ENCODE measurements around the gene NDUFA5. TPM values are rescaled to one million over a fixed set of nuclear protein-coding genes. Genes with fewer than 3 reads are reported as not detected.
A peak's percentile ranks its signal among the peaks of the same experiment; 100 is the strongest.

The NDUFA5 gene
- polyA plus RNA-seq, 1 donor: 155 TPM

DNA sequence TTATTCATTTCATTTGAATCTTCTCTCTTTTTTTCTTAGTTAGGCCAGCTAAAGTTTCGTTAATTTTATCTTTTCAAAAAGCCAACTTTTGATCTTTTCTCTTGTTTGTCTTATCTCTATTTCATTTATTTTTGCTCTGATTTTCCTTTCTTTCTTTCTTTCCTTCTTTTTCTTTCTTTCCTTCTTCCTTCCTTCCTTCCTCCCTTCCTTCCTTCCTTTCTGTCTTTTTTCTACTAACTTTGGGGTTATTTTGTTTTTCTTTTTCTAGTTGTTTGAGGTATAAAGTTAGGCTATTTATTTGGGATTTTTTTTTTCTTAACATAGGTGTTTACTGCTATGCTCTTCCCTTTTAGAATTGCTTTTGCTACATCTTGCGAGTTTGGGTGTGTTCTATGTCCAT lies 30.8 kb upstream of the NDUFA5 start:
- no peak overlapping the region for H3K4me3 ChIP-seq (ENCODE audit: low read length)
- 87% methylated on average over 2 of the region's 2 CpGs for WGBS (ENCODE audit: insufficient coverage, low lambda C conversion rate)

DNA sequence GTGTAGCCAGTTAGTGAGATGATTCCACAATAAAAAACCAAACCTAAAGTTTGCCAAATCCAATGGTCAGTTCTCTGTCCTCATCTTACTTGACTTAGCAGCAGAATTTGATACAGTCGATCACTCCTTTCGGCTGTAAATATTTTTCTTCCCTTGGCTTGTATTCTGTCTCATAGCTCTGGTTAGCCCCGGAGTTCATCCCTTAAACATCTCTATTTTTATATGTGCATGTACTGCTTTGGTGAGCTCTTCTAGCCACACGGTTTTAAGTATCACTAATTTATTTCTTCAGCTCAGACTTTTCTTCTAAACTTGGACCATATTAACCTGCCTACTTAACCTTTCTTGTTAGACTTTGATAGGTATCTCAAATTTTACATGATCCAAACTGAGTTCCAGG lies 26.2 kb upstream of the NDUFA5 start:
- Histone ChIP-seq H3K27ac (ENCODE audit: low read length) (no peak overlapping the region), H3K4me3 (ENCODE audit: low read length) (no peak overlapping the region), H3K9me3 (ENCODE audit: control insufficient read depth, low read depth, low read length) (no peaks in the 10 kb centered on the region), H3K27me3 (ENCODE audit: control insufficient read depth, insufficient read depth, low read length) (peaks cover 2% of the 10 kb centered on the region), H3K36me3 (ENCODE audit: control insufficient read depth, insufficient read depth, low read length) (no peaks in the 10 kb centered on the region), H3K4me1 (ENCODE audit: control insufficient read depth, insufficient read depth, low read length) (peaks cover 2% of the 10 kb centered on the region)
- no peak for DNase-seq
- WGBS (ENCODE audit: insufficient coverage, low lambda C conversion rate): 82% methylated on average over 4 of the region's 4 CpGs

More for the DNA sequence above, 30.8 kb upstream of the NDUFA5 start:
- Histone ChIP-seq H3K27ac (ENCODE audit: low read length) (no peak overlapping the region), H3K27me3 (ENCODE audit: control insufficient read depth, insufficient read depth, low read length) (no peaks in the 10 kb centered on the region), H3K4me1 (ENCODE audit: control insufficient read depth, insufficient read depth, low read length) (no peaks in the 10 kb centered on the region), H3K9me3 (ENCODE audit: control insufficient read depth, low read depth, low read length) (no peaks in the 10 kb centered on the region), H3K36me3 (ENCODE audit: control insufficient read depth, insufficient read depth, low read length) (no peaks in the 10 kb centered on the region)
- no peak for DNase-seq

GRCh38 chr7:123581162-123581459 lies 23.5 kb upstream of the NDUFA5 start:
- H3K4me3 ChIP-seq (ENCODE audit: low read length): no peak overlapping the region
- H3K27me3 ChIP-seq (ENCODE audit: control insufficient read depth, insufficient read depth, low read length): peaks cover 2% of the 10 kb centered on the region
- H3K4me1 ChIP-seq (ENCODE audit: control insufficient read depth, insufficient read depth, low read length): peaks cover 2% of the 10 kb centered on the region
- no peaks in the 10 kb centered on the region for H3K9me3 ChIP-seq (ENCODE audit: control insufficient read depth, low read depth, low read length)
- WGBS (ENCODE audit: insufficient coverage, low lambda C conversion rate): no CpG with 5 or more reads among the region's 2 CpGs
- no peaks in the 10 kb centered on the region for H3K36me3 ChIP-seq (ENCODE audit: control insufficient read depth, insufficient read depth, low read length)
- DNase-seq: no peak
- H3K27ac ChIP-seq (ENCODE audit: low read length): no peak overlapping the region

DNA sequence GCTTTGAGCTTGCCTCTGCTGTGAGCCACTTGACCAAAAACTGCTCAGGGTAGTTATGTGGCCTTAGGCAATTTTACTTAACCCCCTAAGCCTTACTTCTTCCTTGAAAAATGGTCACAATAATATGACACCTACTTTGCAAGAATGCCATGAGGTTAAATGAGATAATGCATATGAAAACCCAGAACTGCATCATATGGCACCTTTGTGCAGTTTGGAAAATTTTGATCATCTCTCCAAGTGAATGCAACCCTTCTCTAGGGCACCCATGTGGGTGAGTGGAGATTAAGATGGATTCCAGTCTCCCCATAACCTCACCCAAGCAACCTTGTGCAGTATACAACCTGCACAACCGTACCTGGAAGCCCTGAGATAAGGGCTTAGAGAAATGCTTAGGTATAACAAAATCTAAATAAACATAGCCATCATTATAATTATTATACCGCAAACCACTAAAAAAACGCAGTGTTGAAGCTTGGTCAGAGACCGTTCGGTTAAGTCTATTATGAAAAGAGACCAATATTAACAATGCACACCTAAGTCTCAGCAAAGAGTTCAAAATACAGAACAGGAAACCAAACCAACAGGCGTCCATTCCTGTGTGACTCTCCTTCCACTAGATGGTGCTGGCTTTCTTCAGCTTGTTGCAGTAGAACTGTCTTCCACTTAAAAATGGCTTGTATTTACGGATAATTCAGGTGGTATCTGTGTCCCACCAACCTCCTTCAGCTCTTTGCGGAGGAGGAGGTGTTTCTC lies 23.0 kb upstream of the NDUFA5 start:
- no peak overlapping the region for H3K4me3 ChIP-seq (ENCODE audit: low read length)
- H3K27me3 ChIP-seq (ENCODE audit: control insufficient read depth, insufficient read depth, low read length): peaks cover 2% of the 10 kb centered on the region
- peak in 1 of 2 donors; percentile 19 for DNase-seq
- no peaks in the 10 kb centered on the region for H3K9me3 ChIP-seq (ENCODE audit: control insufficient read depth, low read depth, low read length)
- WGBS (ENCODE audit: insufficient coverage, low lambda C conversion rate): 61% methylated on average over 5 of the region's 8 CpGs
- peaks cover 2% of the 10 kb centered on the region for H3K4me1 ChIP-seq (ENCODE audit: control insufficient read depth, insufficient read depth, low read length)
- no peak overlapping the region for H3K27ac ChIP-seq (ENCODE audit: low read length)
- H3K36me3 ChIP-seq (ENCODE audit: control insufficient read depth, insufficient read depth, low read length): no peaks in the 10 kb centered on the region

GRCh38 chr7:123579416-123579815 lies 21.8 kb upstream of the NDUFA5 start:
- H3K27ac ChIP-seq (ENCODE audit: low read length): no peak overlapping the region
- no peaks in the 10 kb centered on the region for H3K36me3 ChIP-seq (ENCODE audit: control insufficient read depth, insufficient read depth, low read length)
- H3K4me1 ChIP-seq (ENCODE audit: control insufficient read depth, insufficient read depth, low read length): peaks cover 2% of the 10 kb centered on the region
- H3K9me3 ChIP-seq (ENCODE audit: control insufficient read depth, low read depth, low read length): no peaks in the 10 kb centered on the region
- peaks cover 2% of the 10 kb centered on the region for H3K27me3 ChIP-seq (ENCODE audit: control insufficient read depth, insufficient read depth, low read length)
- no peak overlapping the region for H3K4me3 ChIP-seq (ENCODE audit: low read length)
- no peak for DNase-seq

DNA sequence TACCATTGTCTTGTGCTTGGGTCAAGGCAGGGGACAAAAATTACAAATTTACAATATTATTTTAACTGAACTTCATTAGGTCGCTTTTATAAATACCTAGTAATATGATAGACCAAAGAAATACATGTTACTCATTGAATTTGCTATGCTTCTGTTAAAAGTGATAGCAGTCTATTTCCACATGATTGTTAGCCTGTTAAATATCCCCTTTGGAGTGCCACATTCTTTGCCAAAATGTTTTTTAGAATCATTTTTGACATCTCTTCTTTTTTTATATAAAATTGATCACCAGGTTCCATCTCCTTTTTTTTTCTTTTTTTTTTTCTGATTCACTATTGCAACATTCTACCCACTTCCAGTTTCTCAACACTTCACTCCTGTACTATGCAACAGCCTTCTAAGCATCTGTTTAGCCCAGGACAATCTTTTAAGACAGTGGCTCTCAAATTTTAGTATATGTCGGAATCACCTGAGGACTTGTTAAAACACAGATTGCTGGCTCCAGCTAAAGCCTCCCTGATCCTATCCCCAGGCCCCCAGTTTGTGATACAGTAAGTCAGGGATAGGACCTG lies 16.4 kb upstream of the NDUFA5 start:
- Histone ChIP-seq H3K27me3 (ENCODE audit: control insufficient read depth, insufficient read depth, low read length) (no peaks in the 10 kb centered on the region), H3K4me3 (ENCODE audit: low read length) (no peak overlapping the region), H3K4me1 (ENCODE audit: control insufficient read depth, insufficient read depth, low read length) (no peaks in the 10 kb centered on the region), H3K36me3 (ENCODE audit: control insufficient read depth, insufficient read depth, low read length) (no peaks in the 10 kb centered on the region), H3K9me3 (ENCODE audit: control insufficient read depth, low read depth, low read length) (no peaks in the 10 kb centered on the region), H3K27ac (ENCODE audit: low read length) (no peak overlapping the region)
- WGBS (ENCODE audit: insufficient coverage, low lambda C conversion rate): no CpG with 5 or more reads among the region's 2 CpGs
- DNase-seq: no peak

DNA sequence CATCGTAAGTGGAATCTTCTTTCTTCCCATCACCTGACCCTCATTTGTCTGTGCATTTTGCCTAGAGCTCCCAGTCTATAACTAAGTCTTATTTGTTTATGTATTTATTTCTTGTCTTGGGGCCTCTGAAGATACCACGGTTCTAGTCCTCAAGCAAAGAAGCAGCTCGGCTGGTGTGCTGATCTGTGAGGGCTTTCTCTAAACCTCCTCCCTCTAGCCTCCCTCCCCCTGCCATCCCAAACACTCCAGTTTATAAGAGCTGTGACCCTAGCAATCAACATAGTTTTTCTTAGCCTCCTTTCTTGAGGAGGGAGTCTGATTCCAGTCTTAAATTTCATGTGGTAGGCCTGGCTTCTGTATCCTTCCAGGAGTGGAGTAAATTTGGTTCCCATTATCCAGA lies 15.7 kb upstream of the NDUFA5 start:
- no peak overlapping the region for H3K4me3 ChIP-seq (ENCODE audit: low read length)

GRCh38 chr7:123571684-123572083 lies 14.1 kb upstream of the NDUFA5 start:
- H3K4me1 ChIP-seq (ENCODE audit: control insufficient read depth, insufficient read depth, low read length): no peaks in the 10 kb centered on the region
- H3K27ac ChIP-seq (ENCODE audit: low read length): no peak overlapping the region
- H3K9me3 ChIP-seq (ENCODE audit: control insufficient read depth, low read depth, low read length): no peaks in the 10 kb centered on the region
- WGBS (ENCODE audit: insufficient coverage, low lambda C conversion rate): no CpG with 5 or more reads among the region's 1 CpG
- no peak overlapping the region for H3K4me3 ChIP-seq (ENCODE audit: low read length)
- H3K27me3 ChIP-seq (ENCODE audit: control insufficient read depth, insufficient read depth, low read length): no peaks in the 10 kb centered on the region
- H3K36me3 ChIP-seq (ENCODE audit: control insufficient read depth, insufficient read depth, low read length): no peaks in the 10 kb centered on the region
- DNase-seq: no peak

More for the DNA sequence above, 15.7 kb upstream of the NDUFA5 start:
- DNase-seq: no peak
- WGBS (ENCODE audit: insufficient coverage, low lambda C conversion rate): no CpG with 5 or more reads among the region's 3 CpGs
- Histone ChIP-seq H3K9me3 (ENCODE audit: control insufficient read depth, low read depth, low read length) (no peaks in the 10 kb centered on the region), H3K27ac (ENCODE audit: low read length) (no peak overlapping the region), H3K36me3 (ENCODE audit: control insufficient read depth, insufficient read depth, low read length) (no peaks in the 10 kb centered on the region), H3K27me3 (ENCODE audit: control insufficient read depth, insufficient read depth, low read length) (no peaks in the 10 kb centered on the region), H3K4me1 (ENCODE audit: control insufficient read depth, insufficient read depth, low read length) (no peaks in the 10 kb centered on the region)

DNA sequence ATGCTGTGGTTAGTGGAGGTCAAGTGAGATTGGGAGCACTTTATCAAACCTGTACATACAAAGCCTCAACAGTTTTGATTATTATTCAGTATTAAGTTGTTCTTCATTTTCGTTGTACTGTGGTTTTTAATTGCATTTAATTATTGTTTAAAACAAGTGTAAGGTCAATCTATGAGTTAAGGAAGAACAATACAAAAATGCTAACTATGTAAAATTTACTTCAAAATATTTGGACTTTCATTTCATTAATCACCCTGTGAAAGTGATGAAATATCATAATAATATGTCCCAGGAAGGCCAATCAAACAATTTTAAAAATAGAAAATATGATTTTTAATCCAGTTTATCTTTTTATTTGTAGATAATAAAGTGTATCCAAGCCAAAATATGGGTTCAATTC lies 13.6 kb upstream of the NDUFA5 start:
- Histone ChIP-seq H3K9me3 (ENCODE audit: control insufficient read depth, low read depth, low read length) (no peaks in the 10 kb centered on the region), H3K36me3 (ENCODE audit: control insufficient read depth, insufficient read depth, low read length) (no peaks in the 10 kb centered on the region), H3K4me3 (ENCODE audit: low read length) (no peak overlapping the region), H3K27me3 (ENCODE audit: control insufficient read depth, insufficient read depth, low read length) (no peaks in the 10 kb centered on the region), H3K27ac (ENCODE audit: low read length) (no peak overlapping the region), H3K4me1 (ENCODE audit: control insufficient read depth, insufficient read depth, low read length) (no peaks in the 10 kb centered on the region)
- 100% methylated on average over 1 of the region's 1 CpG for WGBS (ENCODE audit: insufficient coverage, low lambda C conversion rate)
- no peak for DNase-seq

DNA sequence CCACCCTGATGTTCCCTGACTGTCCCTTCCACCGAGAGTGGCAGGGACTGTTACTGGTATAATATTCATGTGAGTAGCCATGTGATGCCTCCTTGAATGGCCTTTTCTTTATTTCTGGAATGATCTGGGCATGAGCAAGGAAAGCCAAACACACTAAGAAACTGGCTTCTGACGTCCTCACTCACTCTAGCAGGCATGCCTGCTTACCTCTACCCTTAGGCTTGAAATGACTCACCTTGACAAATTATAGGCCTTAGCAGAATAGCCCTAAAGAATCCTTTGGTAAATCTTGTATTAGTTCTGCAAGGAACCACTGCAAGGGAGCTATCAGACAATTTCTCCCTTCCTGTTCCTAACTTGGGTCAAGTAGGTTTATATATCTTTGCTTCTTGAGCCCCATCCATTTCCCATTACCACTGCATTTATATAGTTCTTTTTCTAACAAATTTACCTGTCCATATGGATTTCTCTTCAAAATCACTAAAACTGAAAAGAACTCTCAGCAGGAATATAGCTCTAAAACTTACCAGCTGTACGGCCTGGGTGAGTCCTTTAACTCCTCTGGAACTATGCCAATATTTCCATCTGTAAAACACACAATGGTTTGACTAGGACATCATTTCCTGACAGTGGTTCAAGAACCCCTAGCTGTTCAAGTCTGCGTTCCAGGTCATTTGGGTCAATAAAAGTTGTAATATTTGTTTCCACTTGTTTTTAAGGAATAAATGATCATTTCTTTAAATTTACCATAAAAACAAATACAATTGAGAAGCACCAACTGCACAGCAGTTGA lies 13.0 kb upstream of the NDUFA5 start:
- Histone ChIP-seq H3K36me3 (ENCODE audit: control insufficient read depth, insufficient read depth, low read length) (no peaks in the 10 kb centered on the region), H3K4me3 (ENCODE audit: low read length) (no peak overlapping the region), H3K27me3 (ENCODE audit: control insufficient read depth, insufficient read depth, low read length) (no peaks in the 10 kb centered on the region), H3K27ac (ENCODE audit: low read length) (no peak overlapping the region), H3K4me1 (ENCODE audit: control insufficient read depth, insufficient read depth, low read length) (no peaks in the 10 kb centered on the region), H3K9me3 (ENCODE audit: control insufficient read depth, low read depth, low read length) (no peaks in the 10 kb centered on the region)
- DNase-seq: no peak
- WGBS (ENCODE audit: insufficient coverage, low lambda C conversion rate): no CpG with 5 or more reads among the region's 4 CpGs
